Cardiac fibroblast (primary cell): ENCODE data around the gene MVB12B.

Experiments used
- DNase-seq, 2 donors: peaks; one replicate each; pipeline versions ENCODE4 v3.0.0 to v3.0.0-alpha.2; 2010; ENCODE audit warnings: low read depth in 2 of 2
- H3K4me3 ChIP-seq, 2 donors: replicated peaks in 1 of 2; 1 replicate in 1 of 2; 2 replicates in 1 of 2; pipeline ENCODE4 v1.5.1; 2011; ENCODE audit warnings: low read depth in 2 of 2, low read length in 2 of 2, mild to moderate bottlenecking in 2 of 2, moderate library complexity in 1 of 2
- CTCF ChIP-seq: IDR thresholded peaks from one replicate; pipeline ENCODE4 v1.5.1; 2011; ENCODE audit warnings: low read depth, mild to moderate bottlenecking, low read length, inconsistent platforms

Gene MVB12B

GRCh38 chr9:126336736-126337325, 10.2 kb downstream of the MVB12B start:
- DNase-seq: no peak
- H3K4me3 ChIP-seq: no peak overlapping the region
- TF ChIP-seq CTCF: no peak

GRCh38 chr9:126337729-126338372, 11.2 kb downstream of the MVB12B start:
- DNase-seq: no peak
- H3K4me3 ChIP-seq: no peak overlapping the region
- TF ChIP-seq CTCF: no peak

GRCh38 chr9:126338945-126339344, 12.3 kb downstream of the MVB12B start:
- TF ChIP-seq CTCF: no peak
- DNase-seq: no peak
- no peak overlapping the region for H3K4me3 ChIP-seq

- H3K4me3 ChIP-seq: no peak overlapping the region
- DNase-seq: no peak
- TF ChIP-seq CTCF: no peak
Observed at GRCh38 chr9:126341426-126341825, 14.8 kb downstream of the MVB12B start.

- TF ChIP-seq CTCF: no peak
- no peak for DNase-seq
- no peak overlapping the region for H3K4me3 ChIP-seq
Observed at GRCh38 chr9:126341902-126342301, 15.3 kb downstream of the MVB12B start.

GRCh38 chr9:126342621-126343031, 16.0 kb downstream of the MVB12B start:
- no peak for DNase-seq
- no peak overlapping the region for H3K4me3 ChIP-seq
- no peak for TF ChIP-seq CTCF
